ENCODE measurements around the gene HERC4. TPM values are rescaled to one million over a fixed set of nuclear protein-coding genes. Genes with fewer than 3 reads are reported as not detected.

The HERC4 gene
- total RNA-seq, 2 experiments from 2014 or later, result 34.2 to 72.6 TPM

- no peak for TF ChIP-seq CTCF (conservative IDR thresholded peaks at IDR 0.05; ENCODE audit: low read length)
- no peak for TF ChIP-seq EZH2phosphoT487 (IDR thresholded peaks at IDR 0.05; ENCODE audit: borderline replicate concordance, low read depth, low read length)
- Histone ChIP-seq H3K27ac (ENCODE audit: low read depth, low read length, poor library complexity, severe bottlenecking) (no peak overlapping the region), H3K4me2 (ENCODE audit: low read length) (no peak overlapping the region), H3K79me2 (ENCODE audit: insufficient read depth, low read depth, low read length) (no peaks in the 10 kb centered on the region), H3K9me3 (ENCODE audit: low read length) (no peaks in the 10 kb centered on the region), H3K36me3 (ENCODE audit: insufficient read depth, low read length) (peaks cover 58% of the 10 kb centered on the region), H2AFZ (ENCODE audit: low read length) (no peak overlapping the region), H3K4me1 (ENCODE audit: insufficient read depth, low read length, poor library complexity, severe bottlenecking) (no peaks in the 10 kb centered on the region), H3K9me2 (ENCODE audit: insufficient read depth, low read length) (no peaks in the 10 kb centered on the region), H3K4me3 (ENCODE audit: low read depth, low read length, poor library complexity, severe bottlenecking) (no peak overlapping the region), H4K20me1 (ENCODE audit: insufficient read depth, low read length) (no peaks in the 10 kb centered on the region)
- DNase-seq (ENCODE audit: low spot score), result no peak
- CTCF ChIA-PET (ENCODE audit: unreplicated experiment), result no interaction called here
- intact Hi-C loops (cut with micrococcal nuclease; ENCODE audit: unreplicated experiment), result no loop called here
- POLR2A ChIA-PET, result interaction anchor here (0.5 to 0.7 kb wide), 2 partner anchors 62 to 379 kb away, joined by 3 read pairs; no protein-coding TSS in a partner anchor
- no TSS peak for BruUV-seq (replicated peaks)
Observed at GRCh38 chr10:67934336-67934735, 140.7 kb downstream of the HERC4 start.

GRCh38 chr10:67933199-67933598 is 141.9 kb downstream of the HERC4 start:
- Histone ChIP-seq H3K36me3 (ENCODE audit: insufficient read depth, low read length) (peaks cover 52% of the 10 kb centered on the region), H3K79me2 (ENCODE audit: insufficient read depth, low read depth, low read length) (no peaks in the 10 kb centered on the region), H3K4me2 (ENCODE audit: low read length) (no peak overlapping the region), H3K4me3 (ENCODE audit: low read depth, low read length, poor library complexity, severe bottlenecking) (no peak overlapping the region), H3K9me3 (ENCODE audit: low read length) (no peaks in the 10 kb centered on the region), H3K9me2 (ENCODE audit: insufficient read depth, low read length) (no peaks in the 10 kb centered on the region), H4K20me1 (ENCODE audit: insufficient read depth, low read length) (no peaks in the 10 kb centered on the region), H3K27ac (ENCODE audit: low read depth, low read length, poor library complexity, severe bottlenecking) (no peak overlapping the region), H2AFZ (ENCODE audit: low read length) (no peak overlapping the region), H3K4me1 (ENCODE audit: insufficient read depth, low read length, poor library complexity, severe bottlenecking) (no peaks in the 10 kb centered on the region)
- DNase-seq (ENCODE audit: low spot score), result no peak
- TF ChIP-seq EZH2phosphoT487 (IDR thresholded peaks at IDR 0.05; ENCODE audit: borderline replicate concordance, low read depth, low read length) (no peak), CTCF (conservative IDR thresholded peaks at IDR 0.05; ENCODE audit: low read length) (no peak)
- ChIA-PET POLR2A (no interaction called here), CTCF (ENCODE audit: unreplicated experiment) (no interaction called here)
- no TSS peak for BruUV-seq (replicated peaks)
- intact Hi-C loops (cut with micrococcal nuclease; ENCODE audit: unreplicated experiment), result no loop called here

GRCh38 chr10:67926951-67927350 is 148.1 kb downstream of the HERC4 start:
- H3K4me3 ChIP-seq (ENCODE audit: low read depth, low read length, poor library complexity, severe bottlenecking), result no peak overlapping the region
- H2AFZ ChIP-seq (ENCODE audit: low read length), result no peak overlapping the region
- H3K4me2 ChIP-seq (ENCODE audit: low read length), result no peak overlapping the region
- no TSS peak for BruUV-seq (replicated peaks)
- ChIA-PET POLR2A (interaction anchor here (1.5 kb wide), 1 partner anchor 11 kb away, joined by 3 read pairs; no protein-coding TSS in a partner anchor), CTCF (ENCODE audit: unreplicated experiment) (no interaction called here)
- H3K79me2 ChIP-seq (ENCODE audit: insufficient read depth, low read depth, low read length), result no peaks in the 10 kb centered on the region
- no peaks in the 10 kb centered on the region for H4K20me1 ChIP-seq (ENCODE audit: insufficient read depth, low read length)
- H3K4me1 ChIP-seq (ENCODE audit: insufficient read depth, low read length, poor library complexity, severe bottlenecking), result no peaks in the 10 kb centered on the region
- H3K9me2 ChIP-seq (ENCODE audit: insufficient read depth, low read length), result no peaks in the 10 kb centered on the region
- H3K27ac ChIP-seq (ENCODE audit: low read depth, low read length, poor library complexity, severe bottlenecking), result no peak overlapping the region
- H3K9me3 ChIP-seq (ENCODE audit: low read length), result no peaks in the 10 kb centered on the region
- H3K36me3 ChIP-seq (ENCODE audit: insufficient read depth, low read length), result peaks cover 40% of the 10 kb centered on the region
- TF ChIP-seq CTCF (conservative IDR thresholded peaks at IDR 0.05; ENCODE audit: low read length) (no peak), EZH2phosphoT487 (IDR thresholded peaks at IDR 0.05; ENCODE audit: borderline replicate concordance, low read depth, low read length) (no peak)
- no peak for DNase-seq (ENCODE audit: low spot score)
- intact Hi-C loops (cut with micrococcal nuclease; ENCODE audit: unreplicated experiment), result no loop called here
